ENCODE results near the gene GTF2IRD1. TPM values are rescaled to one million over a fixed set of nuclear protein-coding genes. Genes with fewer than 3 reads are reported as not detected.

The GTF2IRD1 gene
- total RNA-seq, 1 experiment from 2014 or later = 14.9 TPM

GRCh38 chr7:74479066-74479781 is 25.5 kb downstream of the GTF2IRD1 start:
- peak; percentile 18 for DNase-seq
- Histone ChIP-seq H3F3A (ENCODE audit: low read length, unreplicated experiment) (no peaks in the 10 kb centered on the region), H3K79me2 (ENCODE audit: low read length) (peaks cover 64% of the 10 kb centered on the region), H3K27me3 (ENCODE audit: low read length) (no peaks in the 10 kb centered on the region), H3K4me2 (ENCODE audit: low read length) (no peak overlapping the region), H3K4me3 (ENCODE audit: low read length) (no peak overlapping the region), H4K20me1 (ENCODE audit: low read length) (0 out of 2 replicates have a peak, but pooled peaks cover 4% of the 10 kb centered on the region), H2AFZ (ENCODE audit: low read length) (no peak overlapping the region), H3K27ac (ENCODE audit: low read length) (peak overlapping the region; percentile 71; the same call in 1 of the 2 replicates), H3K36me3 (ENCODE audit: low read depth, low read length) (no peaks in the 10 kb centered on the region), H3K4me1 (ENCODE audit: insufficient read depth, low read length) (peaks cover 52% of the 10 kb centered on the region), H3K9me3 (ENCODE audit: low read length) (no peaks in the 10 kb centered on the region), H3K9ac (ENCODE audit: low read length) (0 out of 2 replicates have a peak overlapping the region, but pooled peaks have one; percentile 26), H3K9me2 (replicated peaks; ENCODE audit: low read length) (no peaks in the 10 kb centered on the region)
- ChIA-PET POLR2A (ENCODE audit: unreplicated experiment) (no interaction called here), CTCF (no interaction called here)
- intact Hi-C loops (cut with micrococcal nuclease) = no loop called here
- peak; percentile 6 for ATAC-seq
- no TSS peak for BruUV-seq (replicated peaks)
- no peak for TF ChIP-seq EZH2 (IDR thresholded peaks at IDR 0.05; ENCODE audit: low read length, unreplicated experiment)
- TF ChIP-seq, protein P1, sequence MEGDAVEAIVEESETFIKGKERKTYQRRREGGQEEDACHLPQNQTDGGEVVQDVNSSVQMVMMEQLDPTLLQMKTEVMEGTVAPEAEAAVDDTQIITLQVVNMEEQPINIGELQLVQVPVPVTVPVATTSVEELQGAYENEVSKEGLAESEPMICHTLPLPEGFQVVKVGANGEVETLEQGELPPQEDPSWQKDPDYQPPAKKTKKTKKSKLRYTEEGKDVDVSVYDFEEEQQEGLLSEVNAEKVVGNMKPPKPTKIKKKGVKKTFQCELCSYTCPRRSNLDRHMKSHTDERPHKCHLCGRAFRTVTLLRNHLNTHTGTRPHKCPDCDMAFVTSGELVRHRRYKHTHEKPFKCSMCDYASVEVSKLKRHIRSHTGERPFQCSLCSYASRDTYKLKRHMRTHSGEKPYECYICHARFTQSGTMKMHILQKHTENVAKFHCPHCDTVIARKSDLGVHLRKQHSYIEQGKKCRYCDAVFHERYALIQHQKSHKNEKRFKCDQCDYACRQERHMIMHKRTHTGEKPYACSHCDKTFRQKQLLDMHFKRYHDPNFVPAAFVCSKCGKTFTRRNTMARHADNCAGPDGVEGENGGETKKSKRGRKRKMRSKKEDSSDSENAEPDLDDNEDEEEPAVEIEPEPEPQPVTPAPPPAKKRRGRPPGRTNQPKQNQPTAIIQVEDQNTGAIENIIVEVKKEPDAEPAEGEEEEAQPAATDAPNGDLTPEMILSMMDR (conservative IDR thresholded peaks at IDR 0.05; ENCODE audit: low read depth, low read length) = no peak
- no peak for TF ChIP-seq EZH2phosphoT487 (IDR thresholded peaks at IDR 0.05; ENCODE audit: borderline replicate concordance, low read length)

GRCh38 chr7:74479961-74480829 is 26.5 kb downstream of the GTF2IRD1 start:
- TF ChIP-seq EZH2 (IDR thresholded peaks at IDR 0.05; ENCODE audit: low read length, unreplicated experiment) (no peak), EZH2phosphoT487 (IDR thresholded peaks at IDR 0.05; ENCODE audit: borderline replicate concordance, low read length) (no peak)
- TF ChIP-seq, protein P1 (conservative IDR thresholded peaks at IDR 0.05; ENCODE audit: low read depth, low read length) = no peak
- Histone ChIP-seq H4K20me1 (ENCODE audit: low read length) (0 out of 2 replicates have a peak, but pooled peaks cover 4% of the 10 kb centered on the region), H3K4me1 (ENCODE audit: insufficient read depth, low read length) (peaks cover 45% of the 10 kb centered on the region), H2AFZ (ENCODE audit: low read length) (no peak overlapping the region), H3K36me3 (ENCODE audit: low read depth, low read length) (no peaks in the 10 kb centered on the region), H3F3A (ENCODE audit: low read length, unreplicated experiment) (no peaks in the 10 kb centered on the region), H3K27me3 (ENCODE audit: low read length) (no peaks in the 10 kb centered on the region), H3K79me2 (ENCODE audit: low read length) (peaks cover 64% of the 10 kb centered on the region), H3K27ac (ENCODE audit: low read length) (no peak overlapping the region), H3K4me3 (ENCODE audit: low read length) (no peak overlapping the region), H3K9ac (ENCODE audit: low read length) (no peak overlapping the region), H3K4me2 (ENCODE audit: low read length) (no peak overlapping the region), H3K9me3 (ENCODE audit: low read length) (no peaks in the 10 kb centered on the region), H3K9me2 (replicated peaks; ENCODE audit: low read length) (no peaks in the 10 kb centered on the region)
- no peak for DNase-seq
- no peak for ATAC-seq
- CTCF ChIA-PET = interaction anchor here (0.5 kb wide), 1 partner anchor 305 kb away, joined by 7 read pairs; no protein-coding TSS in a partner anchor
- intact Hi-C loops (cut with micrococcal nuclease) = no loop called here
- BruUV-seq (replicated peaks) = no TSS peak
- POLR2A ChIA-PET (ENCODE audit: unreplicated experiment) = no interaction called here

All from PC-3 (cell line).